Hair follicular keratinocyte (primary cell): ENCODE results near the gene EVL. TPM values are rescaled to one million over a fixed set of nuclear protein-coding genes. Genes with fewer than 3 reads are reported as not detected.

ENCODE experiments used
- total RNA-seq: library from RNA; depleted of rRNA; stranded (reverse); fragments of >200 nt; gene quantifications from 2 replicates; pipeline ENCODE4 v1.2.3, GENCODE V29; 2015

The EVL gene
- total RNA-seq = 19.9 and 24.9 TPM in 2 replicates

GRCh38 chr14:100065111-100065871, at the start of gene EVL:
Gene EVL, plus strand, starts transcription at chr14:100065422. Its CDS starts 79 bp downstream, at chr14:100065501.

GRCh38 chr14:100159094-100159864, 94.1 kb downstream of the EVL start, which contains the start of gene DEGS2:
Gene DEGS2, minus strand, starts transcription at chr14:100159645. Its CDS starts 58 bp downstream, at chr14:100159587.

Other genes with a start within 250 kb of the EVL start
- gene DEGS2, start 94.2 kb downstream of the EVL start, total RNA-seq = 0.23 TPM in 1 of 2 replicates, not detected in the other
- gene YY1, start 173.7 kb downstream of the EVL start, total RNA-seq = 30.7 and 33.6 TPM in 2 replicates
- 18.4 and 24.6 TPM in 2 replicates for gene SLC25A29, start 241.0 kb downstream of the EVL start, total RNA-seq